IMR-90 (cell line): Measurements from ENCODE around the gene CLEC16A. TPM values are rescaled to one million over a fixed set of nuclear protein-coding genes. Genes with fewer than 3 reads are reported as not detected.

Source experiments
- ATAC-seq: fragments of 200-7000 bp; cut with Tn5 transposase; 2 replicates; pipeline ENCODE4 v1.9.1; 2020; ENCODE audit warnings: low read depth, mild to moderate bottlenecking, moderate library complexity
- BruUV-seq: library from RNA; stranded (reverse); fragments of 400-500 nt; replicated peaks from 2 replicates; lab custom pipeline; 2021; lab: Mats Ljungman, UMichigan
- CTCF ChIA-PET: fragments of 300-600 bp; formaldehyde crosslinking; extraction: SDS; loops from one replicate; lab custom pipeline; 2021; ENCODE audit warnings: antibody characterized with exemption; lab: Yijun Ruan, JAX
- POLR2A ChIA-PET: fragments of 300-600 bp; sonication (Branson Sonifier 250); formaldehyde crosslinking; loops from one replicate; lab custom pipeline; 2022; ENCODE audit warnings: antibody characterized with exemption; ENCODE audit not compliant: unreplicated experiment; lab: Charles Lee
- DNase-seq: peaks from one replicate; pipeline ENCODE4 v3.0.0; 2013
- H2AFZ ChIP-seq: replicated peaks from 2 replicates; pipeline ENCODE3; 2013; ENCODE audit warnings: low read length, mild to moderate bottlenecking; ENCODE audit not compliant: poor library complexity
- H2AK5ac ChIP-seq: 2 replicates; pipeline ENCODE4 v1.6.1; 2013; ENCODE audit warnings: low read depth, low read length, inconsistent platforms
- H2AK9ac ChIP-seq: replicated peaks from 2 replicates; pipeline ENCODE3; 2013; ENCODE audit warnings: mild to moderate bottlenecking, low read depth, low read length, moderate library complexity; ENCODE audit not compliant: poor library complexity
- H2BK120ac ChIP-seq: 2 replicates; pipeline ENCODE4 v1.6.1; 2013; ENCODE audit warnings: low read depth, low read length, inconsistent platforms
- H2BK15ac ChIP-seq: 3 replicates; pipeline ENCODE4 v1.6.1; 2013; ENCODE audit warnings: low read depth, low read length, inconsistent platforms
- H2BK20ac ChIP-seq: 2 replicates; pipeline ENCODE4 v1.6.1; 2013; ENCODE audit warnings: low read depth, mild to moderate bottlenecking, inconsistent platforms, low read length, moderate library complexity
- H2BK5ac ChIP-seq: 2 replicates; pipeline ENCODE4 v1.6.1; 2013; ENCODE audit warnings: mild to moderate bottlenecking, low read depth, low read length, inconsistent platforms; ENCODE audit not compliant: poor library complexity, severe bottlenecking
- H3K14ac ChIP-seq: replicated peaks from 2 replicates; pipeline ENCODE4 v1.6.1; 2013; ENCODE audit warnings: low read depth, low read length, inconsistent platforms
- H3K18ac ChIP-seq: 2 replicates; pipeline ENCODE4 v1.6.1; 2013; ENCODE audit warnings: low read depth, low read length, control low read depth
- H3K23ac ChIP-seq: 2 replicates; pipeline ENCODE4 v1.6.1; 2013; ENCODE audit warnings: low read depth, low read length, inconsistent platforms
- H3K27ac ChIP-seq: 2 replicates; pipeline ENCODE4 v1.5.1; 2013; ENCODE audit warnings: mild to moderate bottlenecking, control low read depth, low read length; ENCODE audit not compliant: insufficient read depth
- H3K27me3 ChIP-seq: 2 replicates; pipeline ENCODE4 v1.6.1; 2013; ENCODE audit warnings: low read length; ENCODE audit not compliant: control insufficient read depth, insufficient read depth
- H3K36me3 ChIP-seq: 2 replicates; pipeline ENCODE4 v1.6.1; 2013; ENCODE audit warnings: low read length, mixed read lengths; ENCODE audit not compliant: control insufficient read depth, insufficient read depth
- H3K4ac ChIP-seq: 2 replicates; pipeline ENCODE4 v1.6.1; 2013; ENCODE audit warnings: low read depth, low read length, inconsistent platforms
- H3K4me1 ChIP-seq: 2 replicates; pipeline ENCODE4 v1.6.1; 2013; ENCODE audit warnings: low read length, mixed read lengths; ENCODE audit not compliant: control insufficient read depth, insufficient read depth
- H3K4me2 ChIP-seq: 2 replicates; pipeline ENCODE4 v1.6.1; 2013; ENCODE audit warnings: low read depth, mild to moderate bottlenecking, control low read depth, low read length, moderate library complexity
- H3K4me3 ChIP-seq: 2 replicates; pipeline ENCODE4 v1.5.1; 2013; ENCODE audit warnings: low read depth, mild to moderate bottlenecking, control low read depth, low read length, moderate library complexity; ENCODE audit not compliant: insufficient read depth
- H3K56ac ChIP-seq: 2 replicates; pipeline ENCODE4 v1.6.1; 2013; ENCODE audit warnings: low read length, inconsistent platforms; ENCODE audit not compliant: insufficient read depth; ENCODE audit errors: extremely low read depth
- H3K79me1 ChIP-seq, 2 experiments: 2 replicates each; pipeline ENCODE4 v1.6.1; 2013; ENCODE audit warnings: low read length in 2 of 2, inconsistent platforms in 1 of 2, low read depth in 1 of 2
- H3K9ac ChIP-seq: 2 replicates; pipeline ENCODE4 v1.6.1; 2013; ENCODE audit warnings: low read depth, low read length, control low read depth
- H3K9me1 ChIP-seq: 2 replicates; pipeline ENCODE4 v1.6.1; 2013; ENCODE audit warnings: low read length, inconsistent platforms; ENCODE audit not compliant: insufficient read depth
- H3K9me3 ChIP-seq: 2 replicates; pipeline ENCODE4 v1.6.1; 2013; ENCODE audit warnings: low read length; ENCODE audit not compliant: control insufficient read depth, insufficient read depth
- H4K20me1 ChIP-seq: 2 replicates; pipeline ENCODE4 v1.6.1; 2013; ENCODE audit warnings: low read length, inconsistent platforms; ENCODE audit not compliant: insufficient read depth
- H4K5ac ChIP-seq: 2 replicates; pipeline ENCODE4 v1.6.1; 2013; ENCODE audit warnings: mild to moderate bottlenecking, low read depth, low read length, control low read depth
- H4K8ac ChIP-seq, 2 experiments: 2 replicates each; pipeline ENCODE4 v1.6.1; 2013; ENCODE audit warnings: low read depth in 2 of 2, low read length in 2 of 2, control low read depth in 1 of 2, inconsistent platforms in 1 of 2
- H4K91ac ChIP-seq: 2 replicates; pipeline ENCODE4 v1.6.1; 2013; ENCODE audit warnings: low read depth, low read length, inconsistent platforms; ENCODE audit not compliant: insufficient read depth
- CHD1 ChIP-seq: IDR thresholded peaks from 2 replicates; pipeline ENCODE4 v1.6.1; 2012; ENCODE audit warnings: low read depth, low read length, improper control_type of control experiment
- FOS ChIP-seq: fragments of 150-350 bp; IDR thresholded peaks from 2 replicates; pipeline ENCODE4 v1.6.1; 2016; ENCODE audit warnings: low read depth, low read length
- NFE2L2 ChIP-seq: fragments of 150-350 bp; IDR thresholded peaks from 2 replicates; pipeline ENCODE4 v1.6.1; 2016; ENCODE audit warnings: low read depth, mild to moderate bottlenecking, low read length
- RAD21 ChIP-seq: IDR thresholded peaks from 2 replicates; pipeline ENCODE4 v1.6.1; 2012; ENCODE audit warnings: low read length, improper control_type of control experiment
- RCOR1 ChIP-seq: IDR thresholded peaks from 2 replicates; pipeline ENCODE4 v1.6.1; 2012; ENCODE audit warnings: mild to moderate bottlenecking, low read length, improper control_type of control experiment; ENCODE audit not compliant: insufficient replicate concordance
- RFX5 ChIP-seq: IDR thresholded peaks from 2 replicates; pipeline ENCODE4 v1.8.0; 2012; ENCODE audit warnings: low read depth, mild to moderate bottlenecking, low read length, moderate library complexity
- SMC3 ChIP-seq: fragments of 150-350 bp; IDR thresholded peaks from 2 replicates; pipeline ENCODE4 v1.6.1; 2016; ENCODE audit warnings: low read depth, mild to moderate bottlenecking, antibody characterized with exemption, low read length, moderate library complexity
- WGBS, 2 experiments: methylation state at CpG; one replicate each; pipeline versions ENCODE4 v1.1.5 to v1.1.7; 2013; ENCODE audit warnings: missing lambda C conversion rate in 2 of 2; ENCODE audit not compliant: insufficient read length in 1 of 2; ENCODE audit errors: extremely low coverage in 2 of 2; 5-methylcytosine and 5-hydroxymethylcytosine counted together
- dilution Hi-C: fragments of 300-500 bp; cut with HindIII; formaldehyde crosslinking; loops from one replicate; pipeline ENCODE4 v1.14.3; 2018; ENCODE audit warnings: low sequenced_read_pairs; ENCODE audit not compliant: unreplicated experiment
- in situ Hi-C: fragments of 300-500 bp; cut with MboI; formaldehyde crosslinking; loops from 3 replicates; pipeline ENCODE4 v1.14.3; 2019; ENCODE audit warnings: low sequenced_read_pairs, inconsistent platforms, mixed read lengths
- intact Hi-C: fragments of 100-400 bp; cut with micrococcal nuclease; formaldehyde crosslinking; loops from 2 replicates; pipeline ENCODE4 v1.10.0; 2022
- polyA plus RNA-seq, 3 experiments: library from polyadenylated mRNA; depleted of rRNA; stranded (reverse); fragments of >200 nt; gene quantifications; 2 replicates each; pipeline ENCODE4 v1.2.3, GENCODE V29; 2012; ENCODE audit warnings: low replicate concordance in 1 of 3
- total RNA-seq: library from RNA; depleted of rRNA; stranded (reverse); fragments of >200 nt; gene quantifications from 2 replicates; pipeline ENCODE4 v1.2.3, GENCODE V29; 2012
- TF ChIP-seq, protein P1 (sequence below): conservative IDR thresholded peaks from 2 replicates; pipeline ENCODE4 v1.5.1; 2012; ENCODE audit warnings: mild to moderate bottlenecking, low read depth, low read length, improper control_type of control experiment
- TF ChIP-seq, protein P2 (sequence below): fragments of 150-350 bp; IDR thresholded peaks from 2 replicates; pipeline ENCODE4 v1.6.1; 2017; ENCODE audit warnings: mild to moderate bottlenecking, antibody characterized with exemption, low read length, low read depth

CLEC16A gene
- total and polyA plus RNA-seq, 2 of the 4 experiments (the other 2 are of a cell fraction) = 15.9 to 16.5 TPM

DNA sequence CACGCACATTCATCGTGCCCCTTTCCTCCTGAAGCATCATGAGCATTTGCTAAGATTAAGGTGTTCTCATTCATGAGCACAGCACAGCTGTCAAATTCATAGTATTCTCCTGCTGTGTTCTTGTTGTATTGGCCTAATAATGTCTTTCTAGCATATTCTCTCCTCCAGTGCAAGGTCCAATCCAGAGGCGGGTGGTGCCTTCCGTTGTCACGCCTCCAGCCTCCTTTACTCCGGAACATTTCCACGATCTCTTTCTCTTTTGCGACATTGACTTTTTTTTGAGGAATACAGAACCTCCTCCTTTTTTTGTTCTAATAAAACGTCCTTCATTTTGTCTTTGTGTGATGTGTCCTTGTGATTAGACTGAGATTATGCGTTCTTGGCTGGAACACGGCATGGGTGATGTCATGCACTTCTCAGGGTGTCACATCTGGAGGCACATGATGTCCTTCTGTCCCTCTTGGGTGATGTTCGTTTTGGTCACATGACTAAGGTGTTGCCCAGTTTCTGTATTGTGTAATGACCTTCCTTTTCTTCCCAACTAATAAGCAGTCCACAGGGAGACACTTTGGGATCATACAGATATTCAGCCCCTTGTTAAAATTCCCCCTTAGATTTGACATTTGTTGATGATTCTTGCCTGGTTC is 66.3 kb downstream of the CLEC16A start (continued):
- TF ChIP-seq FOS = no peak

DNA sequence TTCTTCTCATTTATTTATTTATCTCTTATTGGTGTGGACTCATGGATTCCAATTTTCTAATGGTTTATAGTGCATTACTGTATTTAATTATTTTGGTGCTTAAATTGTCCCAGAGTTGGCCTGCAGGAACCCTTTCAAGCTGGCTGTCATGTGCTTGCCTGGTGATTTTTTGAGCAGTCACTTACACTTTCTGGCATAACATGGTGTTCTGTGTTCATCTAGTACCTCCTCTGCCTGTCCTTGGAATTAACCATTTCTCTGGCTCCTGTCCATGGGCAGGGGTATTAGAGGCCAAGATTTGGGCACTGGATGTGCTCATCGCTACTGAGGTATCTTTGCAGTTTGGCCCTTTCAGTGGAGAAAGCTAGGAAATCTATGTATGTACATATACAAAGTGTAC is 67.0 kb downstream of the CLEC16A start:
- ATAC-seq (no peak), DNase-seq (no peak)
- H3K27me3 ChIP-seq = no peaks in the 10 kb centered on the region
- peaks cover 27% of the 10 kb centered on the region for H3K9me1 ChIP-seq
- no peak overlapping the region for H3K4me3 ChIP-seq
- WGBS, 2 experiments = no CpG with 5 or more reads among the region's 1 CpG
- peak overlapping the region; percentile 72; the same call in 1 of the 2 replicates for H3K14ac ChIP-seq
- H3K79me1 ChIP-seq = peaks cover 24 to 42% of the 10 kb centered on the region in 2 experiments; a peak in 3 of 4 replicates
- 0 out of 2 replicates have a peak overlapping the region, but pooled peaks have one; percentile 34 for H3K23ac ChIP-seq
- intact Hi-C loops (no loop called here), dilution Hi-C loops (no loop called here), in situ Hi-C loops (no loop called here)
- H3K4ac ChIP-seq = peak overlapping the region; percentile 73; the same call in 1 of the 2 replicates
- H2AK9ac ChIP-seq = no peak overlapping the region
- ChIA-PET CTCF (no interaction called here), POLR2A (no interaction called here)
- H3K18ac ChIP-seq = peak overlapping the region; percentile 79
- H3K9me3 ChIP-seq = no peaks in the 10 kb centered on the region
- TF ChIP-seq, protein P1, sequence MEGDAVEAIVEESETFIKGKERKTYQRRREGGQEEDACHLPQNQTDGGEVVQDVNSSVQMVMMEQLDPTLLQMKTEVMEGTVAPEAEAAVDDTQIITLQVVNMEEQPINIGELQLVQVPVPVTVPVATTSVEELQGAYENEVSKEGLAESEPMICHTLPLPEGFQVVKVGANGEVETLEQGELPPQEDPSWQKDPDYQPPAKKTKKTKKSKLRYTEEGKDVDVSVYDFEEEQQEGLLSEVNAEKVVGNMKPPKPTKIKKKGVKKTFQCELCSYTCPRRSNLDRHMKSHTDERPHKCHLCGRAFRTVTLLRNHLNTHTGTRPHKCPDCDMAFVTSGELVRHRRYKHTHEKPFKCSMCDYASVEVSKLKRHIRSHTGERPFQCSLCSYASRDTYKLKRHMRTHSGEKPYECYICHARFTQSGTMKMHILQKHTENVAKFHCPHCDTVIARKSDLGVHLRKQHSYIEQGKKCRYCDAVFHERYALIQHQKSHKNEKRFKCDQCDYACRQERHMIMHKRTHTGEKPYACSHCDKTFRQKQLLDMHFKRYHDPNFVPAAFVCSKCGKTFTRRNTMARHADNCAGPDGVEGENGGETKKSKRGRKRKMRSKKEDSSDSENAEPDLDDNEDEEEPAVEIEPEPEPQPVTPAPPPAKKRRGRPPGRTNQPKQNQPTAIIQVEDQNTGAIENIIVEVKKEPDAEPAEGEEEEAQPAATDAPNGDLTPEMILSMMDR = no peak
- TF ChIP-seq SMC3 (no peak), RCOR1 (no peak), FOS (no peak), NFE2L2 (no peak), RFX5 (no peak), CHD1 (no peak), RAD21 (no peak)
- TF ChIP-seq, protein P2, sequence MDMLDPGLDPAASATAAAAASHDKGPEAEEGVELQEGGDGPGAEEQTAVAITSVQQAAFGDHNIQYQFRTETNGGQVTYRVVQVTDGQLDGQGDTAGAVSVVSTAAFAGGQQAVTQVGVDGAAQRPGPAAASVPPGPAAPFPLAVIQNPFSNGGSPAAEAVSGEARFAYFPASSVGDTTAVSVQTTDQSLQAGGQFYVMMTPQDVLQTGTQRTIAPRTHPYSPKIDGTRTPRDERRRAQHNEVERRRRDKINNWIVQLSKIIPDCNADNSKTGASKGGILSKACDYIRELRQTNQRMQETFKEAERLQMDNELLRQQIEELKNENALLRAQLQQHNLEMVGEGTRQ = no peak
- H4K91ac ChIP-seq = 0 out of 2 replicates have a peak overlapping the region, but pooled peaks have one; percentile 33
- H3K36me3 ChIP-seq = peaks cover 3% of the 10 kb centered on the region; the same call in 1 of the 2 replicates
- no TSS peak for BruUV-seq
- H2BK5ac ChIP-seq = peak overlapping the region; percentile 7
- H2BK15ac ChIP-seq = peak overlapping the region; percentile 35; the same call in 2 of the 3 replicates
- peak overlapping the region; percentile 73; the same call in 1 of the 2 replicates for H2AK5ac ChIP-seq
- peak overlapping the region in 1 of 2 experiments; percentile 28; a peak in 2 of 4 replicates for H4K8ac ChIP-seq
- H3K27ac ChIP-seq = no peak overlapping the region; the same call in 1 of the 2 replicates
- H4K20me1 ChIP-seq = no peaks in the 10 kb centered on the region
- H3K4me2 ChIP-seq = no peak overlapping the region
- H3K56ac ChIP-seq = no peak overlapping the region
- H2AFZ ChIP-seq = no peak overlapping the region
- peak overlapping the region; percentile 68 for H4K5ac ChIP-seq
- H2BK20ac ChIP-seq = peak overlapping the region; percentile 62; the same call in 1 of the 2 replicates
- no peak overlapping the region; the same call in 1 of the 2 replicates for H2BK120ac ChIP-seq
- H3K4me1 ChIP-seq = peaks cover 11% of the 10 kb centered on the region
- H3K9ac ChIP-seq = no peak overlapping the region
